ENCODE data around the gene RPS6KB2.

GRCh38 chr11:67466367-67466766 lies 38.1 kb downstream of the RPS6KB2 start:
- TF ChIP-seq YY1 (IDR thresholded peaks at IDR 0.05; ENCODE audit: low read depth) (no peak), REST (IDR thresholded peaks at IDR 0.05; ENCODE audit: low read depth) (no peak), EGR1 (IDR thresholded peaks at IDR 0.05) (no peak), RAD21 (IDR thresholded peaks at IDR 0.05; ENCODE audit: low read depth) (no peak)

Data from Ishikawa (cell line).